H9 (cell line): Measurements from ENCODE around the gene ITPKB. TPM values are rescaled to one million over a fixed set of nuclear protein-coding genes. Genes with fewer than 3 reads are reported as not detected.

Experiments used
- DNase-seq: peaks from one replicate; pipeline ENCODE4 v3.0.0-alpha.2; 2017
- H2AFZ ChIP-seq: one replicate; pipeline ENCODE4 v1.6.1; 2013; ENCODE audit warnings: mild to moderate bottlenecking, low read length, control low read depth, moderate library complexity
- H2AK5ac ChIP-seq: 2 replicates; pipeline ENCODE4 v1.6.1; 2013; ENCODE audit warnings: low read length, control low read depth, mixed read lengths; ENCODE audit not compliant: insufficient read length
- H2BK120ac ChIP-seq: one replicate; pipeline ENCODE4 v1.6.1; 2013; ENCODE audit warnings: low read depth, mild to moderate bottlenecking, low read length, control low read depth, inconsistent platforms; ENCODE audit not compliant: poor library complexity, severe bottlenecking
- H2BK12ac ChIP-seq: 2 replicates; pipeline ENCODE4 v1.6.1; 2013; ENCODE audit warnings: low read length, control low read depth, mixed read lengths, low read depth; ENCODE audit not compliant: insufficient read length
- H2BK15ac ChIP-seq: 2 replicates; pipeline ENCODE4 v1.6.1; 2013; ENCODE audit warnings: low read depth, low read length, control low read depth
- H2BK20ac ChIP-seq: one replicate; pipeline ENCODE4 v1.6.1; 2013; ENCODE audit warnings: low read depth, mild to moderate bottlenecking, low read length, control low read depth, inconsistent platforms; ENCODE audit not compliant: poor library complexity, severe bottlenecking
- H2BK5ac ChIP-seq: 2 replicates; pipeline ENCODE4 v1.6.1; 2013; ENCODE audit warnings: low read length, control low read depth, mixed read lengths; ENCODE audit not compliant: insufficient read length
- H3K14ac ChIP-seq: 2 replicates; pipeline ENCODE4 v1.6.1; 2013; ENCODE audit warnings: low read length, control low read depth; ENCODE audit not compliant: insufficient read depth
- H3K18ac ChIP-seq: 2 replicates; pipeline ENCODE4 v1.6.1; 2013; ENCODE audit warnings: low read depth, mild to moderate bottlenecking, mixed read lengths, low read length, control low read depth; ENCODE audit not compliant: insufficient read length
- H3K23ac ChIP-seq: 2 replicates; pipeline ENCODE4 v1.6.1; 2013; ENCODE audit warnings: low read length, control low read depth, mixed read lengths, low read depth; ENCODE audit not compliant: insufficient read length
- H3K23me2 ChIP-seq: 2 replicates; pipeline ENCODE4 v1.6.1; 2013; ENCODE audit warnings: low read depth, mild to moderate bottlenecking, mixed read lengths, low read length, control low read depth; ENCODE audit not compliant: insufficient read length, poor library complexity, severe bottlenecking
- H3K27ac ChIP-seq: 2 replicates; pipeline ENCODE4 v1.5.1; 2013; ENCODE audit warnings: low read length, control low read depth, mixed read lengths, low read depth; ENCODE audit not compliant: insufficient read length
- H3K27me3 ChIP-seq: 2 replicates; pipeline ENCODE4 v1.6.1; 2013; ENCODE audit warnings: low read length, control low read depth, inconsistent platforms; ENCODE audit not compliant: insufficient read depth
- H3K4ac ChIP-seq: 2 replicates; pipeline ENCODE4 v1.6.1; 2013; ENCODE audit warnings: low read depth, mild to moderate bottlenecking, control low read depth, inconsistent platforms, low read length, moderate library complexity
- H3K4me1 ChIP-seq: 2 replicates; pipeline ENCODE4 v1.6.1; 2013; ENCODE audit warnings: low read length, control low read depth, inconsistent platforms; ENCODE audit not compliant: insufficient read depth
- H3K4me2 ChIP-seq: 2 replicates; pipeline ENCODE4 v1.6.1; 2013; ENCODE audit warnings: low read length, control low read depth, mixed read lengths; ENCODE audit not compliant: insufficient read length, insufficient read depth
- H3K56ac ChIP-seq: 2 replicates; pipeline ENCODE4 v1.6.1; 2013; ENCODE audit warnings: low read depth, mild to moderate bottlenecking, mixed read lengths, low read length, control low read depth; ENCODE audit not compliant: insufficient read length
- H3K79me1 ChIP-seq: 2 replicates; pipeline ENCODE4 v1.6.1; 2013; ENCODE audit warnings: low read depth, mild to moderate bottlenecking, moderate library complexity, low read length, control low read depth, inconsistent platforms; ENCODE audit not compliant: insufficient read depth, poor library complexity, severe bottlenecking
- H3K79me2 ChIP-seq: 2 replicates; pipeline ENCODE4 v1.6.1; 2013; ENCODE audit warnings: low read length, control low read depth, inconsistent platforms; ENCODE audit not compliant: insufficient read depth
- H3K9ac ChIP-seq: 2 replicates; pipeline ENCODE4 v1.6.1; 2013; ENCODE audit warnings: low read length, control low read depth, mixed read lengths; ENCODE audit not compliant: insufficient read length; ENCODE audit errors: extremely low read depth
- H3K9me3 ChIP-seq: one replicate; pipeline ENCODE4 v1.6.1; 2013; ENCODE audit warnings: low read depth, low read length, inconsistent platforms; ENCODE audit not compliant: control insufficient read depth
- H3T11ph ChIP-seq: one replicate; pipeline ENCODE4 v1.6.1; 2013; ENCODE audit warnings: mild to moderate bottlenecking, low read length, control low read depth, inconsistent platforms
- H4K20me1 ChIP-seq: one replicate; pipeline ENCODE4 v1.6.1; 2013; ENCODE audit not compliant: control insufficient read depth, insufficient read length, insufficient read depth
- H4K5ac ChIP-seq: 2 replicates; pipeline ENCODE4 v1.6.1; 2013; ENCODE audit warnings: low read depth, mild to moderate bottlenecking, mixed read lengths, low read length, control low read depth; ENCODE audit not compliant: insufficient read length
- H4K8ac ChIP-seq: replicated peaks from 2 replicates; pipeline ENCODE4 v1.6.1; 2013; ENCODE audit warnings: low read length, control low read depth, mixed read lengths, low read depth; ENCODE audit not compliant: insufficient read length
- H4K91ac ChIP-seq: 2 replicates; pipeline ENCODE4 v1.6.1; 2013; ENCODE audit warnings: low read depth, mild to moderate bottlenecking, moderate library complexity, mixed read lengths, low read length, control low read depth; ENCODE audit not compliant: insufficient read length
- H3K27ac Mint-ChIP-seq, 3 experiments: 2 replicates in 2 of 3; 3 replicates in 1 of 3; pipeline ENCODE4 v1.8.0; 2020 to 2021; ENCODE audit warnings: mixed read lengths in 3 of 3, mild to moderate bottlenecking in 1 of 3, moderate library complexity in 1 of 3
- H3K27me3 Mint-ChIP-seq: 2 replicates; pipeline ENCODE4 v1.8.0; 2021; ENCODE audit warnings: low read depth, mild to moderate bottlenecking, moderate library complexity, mixed read lengths
- H3K36me3 Mint-ChIP-seq, 3 experiments: 2 replicates in 2 of 3; 3 replicates in 1 of 3; pipeline ENCODE4 v1.8.0; 2020 to 2021; ENCODE audit warnings: low read depth in 3 of 3, mixed read lengths in 3 of 3; ENCODE audit not compliant: insufficient read depth in 1 of 3
- H3K4me1 Mint-ChIP-seq, 2 experiments: 2 replicates each; pipeline ENCODE4 v1.8.0; 2020; ENCODE audit warnings: mixed read lengths in 2 of 2
- H3K4me3 Mint-ChIP-seq, 2 experiments: 2 replicates in 1 of 2; 3 replicates in 1 of 2; pipeline ENCODE4 v1.8.0; 2020 to 2021; ENCODE audit warnings: mild to moderate bottlenecking in 2 of 2, mixed read lengths in 2 of 2, moderate library complexity in 1 of 2
- H3K9me3 Mint-ChIP-seq, 2 experiments: 2 replicates in 1 of 2; 3 replicates in 1 of 2; pipeline ENCODE4 v1.8.0; 2020; ENCODE audit warnings: mild to moderate bottlenecking in 2 of 2, mixed read lengths in 2 of 2, moderate library complexity in 1 of 2
- WGBS: extraction: QIAGEN DNeasy Blood & Tissue Kit; methylation state at CpG from one replicate; pipeline ENCODE4 v1.1.7; 2013; ENCODE audit warnings: missing lambda C conversion rate, low lambda C conversion rate, mixed read lengths; ENCODE audit not compliant: insufficient read length; ENCODE audit errors: extremely low coverage; 5-methylcytosine and 5-hydroxymethylcytosine counted together
- total RNA-seq: library from RNA; stranded (reverse); gene quantifications from 2 replicates; pipeline ENCODE4 v1.2.1, GENCODE V29; 2021
- TF ChIP-seq, protein P1 (sequence below): fragments of 200-600 bp; sonication (generic); conservative IDR thresholded peaks from 3 replicates; pipeline ENCODE4 v1.8.0; 2021; ENCODE audit warnings: antibody characterized with exemption, mild to moderate bottlenecking

ITPKB gene
- total RNA-seq, 1 experiment from 2014 or later, result 3.8 TPM

DNA sequence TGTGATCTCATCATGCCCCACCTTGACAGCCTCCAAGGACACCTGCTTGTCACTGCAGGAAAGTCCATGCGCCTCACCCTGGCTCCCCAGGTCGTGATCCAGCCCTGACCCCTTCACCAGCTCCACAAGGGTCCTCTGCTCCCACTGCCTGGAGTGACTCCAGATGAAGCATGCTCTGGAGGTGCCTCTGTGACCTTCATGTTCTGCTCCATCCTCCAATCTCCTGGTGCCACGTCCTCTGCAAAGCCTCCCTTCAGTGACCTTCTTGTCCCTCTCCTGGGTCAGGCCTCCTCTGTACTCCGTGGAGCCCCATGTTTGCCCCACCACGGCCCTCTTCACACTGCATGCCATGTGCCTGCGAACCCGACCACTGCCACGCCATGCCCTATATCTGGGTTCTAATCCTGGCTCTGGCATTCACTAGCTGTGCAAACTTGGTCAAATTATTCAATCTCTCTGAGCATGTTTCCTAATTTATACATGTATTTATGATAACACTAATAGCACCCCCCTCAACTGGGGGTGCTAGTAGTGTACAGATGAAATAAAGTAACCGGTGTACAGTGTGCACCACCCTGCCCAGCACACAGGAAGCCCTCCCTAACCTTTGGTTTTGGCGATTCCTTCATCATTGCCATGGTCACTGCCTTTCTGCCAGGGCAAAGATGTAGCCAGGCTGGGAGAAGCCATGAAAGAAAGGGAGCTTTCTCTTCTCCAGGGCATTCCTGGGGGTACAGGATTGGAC is 113.1 kb downstream of the ITPKB start:
- H3K4me1 ChIP-seq, result no peaks in the 10 kb centered on the region
- TF ChIP-seq, protein P1, sequence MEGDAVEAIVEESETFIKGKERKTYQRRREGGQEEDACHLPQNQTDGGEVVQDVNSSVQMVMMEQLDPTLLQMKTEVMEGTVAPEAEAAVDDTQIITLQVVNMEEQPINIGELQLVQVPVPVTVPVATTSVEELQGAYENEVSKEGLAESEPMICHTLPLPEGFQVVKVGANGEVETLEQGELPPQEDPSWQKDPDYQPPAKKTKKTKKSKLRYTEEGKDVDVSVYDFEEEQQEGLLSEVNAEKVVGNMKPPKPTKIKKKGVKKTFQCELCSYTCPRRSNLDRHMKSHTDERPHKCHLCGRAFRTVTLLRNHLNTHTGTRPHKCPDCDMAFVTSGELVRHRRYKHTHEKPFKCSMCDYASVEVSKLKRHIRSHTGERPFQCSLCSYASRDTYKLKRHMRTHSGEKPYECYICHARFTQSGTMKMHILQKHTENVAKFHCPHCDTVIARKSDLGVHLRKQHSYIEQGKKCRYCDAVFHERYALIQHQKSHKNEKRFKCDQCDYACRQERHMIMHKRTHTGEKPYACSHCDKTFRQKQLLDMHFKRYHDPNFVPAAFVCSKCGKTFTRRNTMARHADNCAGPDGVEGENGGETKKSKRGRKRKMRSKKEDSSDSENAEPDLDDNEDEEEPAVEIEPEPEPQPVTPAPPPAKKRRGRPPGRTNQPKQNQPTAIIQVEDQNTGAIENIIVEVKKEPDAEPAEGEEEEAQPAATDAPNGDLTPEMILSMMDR, result no peak
- H3K79me1 ChIP-seq, result no peaks in the 10 kb centered on the region
- H3K9me3 ChIP-seq, result no peaks in the 10 kb centered on the region
- no peak overlapping the region for H3K27ac Mint-ChIP-seq
- H2AFZ ChIP-seq, result no peak overlapping the region
- H3T11ph ChIP-seq, result no peak overlapping the region
- H3K56ac ChIP-seq, result no peak overlapping the region
- H4K20me1 ChIP-seq, result no peaks in the 10 kb centered on the region
- peaks cover 0 to 2% of the 10 kb centered on the region in 2 experiments; a peak in 2 of 4 replicates for H3K4me1 Mint-ChIP-seq
- peaks cover 8% of the 10 kb centered on the region; the same call in 1 of the 2 replicates for H3K27me3 ChIP-seq
- H3K18ac ChIP-seq, result no peak overlapping the region
- no peak overlapping the region for H4K5ac ChIP-seq
- no peak overlapping the region for H3K27ac ChIP-seq
- H2BK5ac ChIP-seq, result no peak overlapping the region
- no peak overlapping the region for H4K91ac ChIP-seq
- no peak overlapping the region for H2AK5ac ChIP-seq
- peaks cover 6 to 8% of the 10 kb centered on the region in 2 experiments; a peak in 4 of 5 replicates for H3K9me3 Mint-ChIP-seq
- no peak overlapping the region for H2BK12ac ChIP-seq
- no peaks in the 10 kb centered on the region for H3K79me2 ChIP-seq
- no peak overlapping the region for H2BK120ac ChIP-seq
- DNase-seq, result no peak
- H3K9ac ChIP-seq, result no peak overlapping the region
- H3K36me3 Mint-ChIP-seq, result peaks cover 0 to 5% (median 5%) of the 10 kb centered on the region in 3 experiments; a peak in 1 of 7 replicates
- no CpG with 5 or more reads among the region's 10 CpGs for WGBS
- no peak overlapping the region for H3K14ac ChIP-seq
- H2BK20ac ChIP-seq, result no peak overlapping the region
- H3K4ac ChIP-seq, result no peak overlapping the region
- H3K4me2 ChIP-seq, result no peak overlapping the region
- no peak overlapping the region for H2BK15ac ChIP-seq
- no peak overlapping the region for H3K4me3 Mint-ChIP-seq
- H3K27me3 Mint-ChIP-seq, result peaks cover 36% of the 10 kb centered on the region
- no peak overlapping the region for H3K23ac ChIP-seq
- no peak overlapping the region for H4K8ac ChIP-seq
- H3K23me2 ChIP-seq, result no peaks in the 10 kb centered on the region
